Measurements from ENCODE around the gene FCER2. TPM values are rescaled to one million over a fixed set of nuclear protein-coding genes. Genes with fewer than 3 reads are reported as not detected.
A peak's percentile ranks its signal among the peaks of the same experiment; 100 is the strongest.

FCER2 gene
- total and polyA plus RNA-seq, 2 of the 13 experiments (the other 11 are each of a cell fraction or from before 2014, with no cell fraction given), result not detected

- TF ChIP-seq, protein P1, sequence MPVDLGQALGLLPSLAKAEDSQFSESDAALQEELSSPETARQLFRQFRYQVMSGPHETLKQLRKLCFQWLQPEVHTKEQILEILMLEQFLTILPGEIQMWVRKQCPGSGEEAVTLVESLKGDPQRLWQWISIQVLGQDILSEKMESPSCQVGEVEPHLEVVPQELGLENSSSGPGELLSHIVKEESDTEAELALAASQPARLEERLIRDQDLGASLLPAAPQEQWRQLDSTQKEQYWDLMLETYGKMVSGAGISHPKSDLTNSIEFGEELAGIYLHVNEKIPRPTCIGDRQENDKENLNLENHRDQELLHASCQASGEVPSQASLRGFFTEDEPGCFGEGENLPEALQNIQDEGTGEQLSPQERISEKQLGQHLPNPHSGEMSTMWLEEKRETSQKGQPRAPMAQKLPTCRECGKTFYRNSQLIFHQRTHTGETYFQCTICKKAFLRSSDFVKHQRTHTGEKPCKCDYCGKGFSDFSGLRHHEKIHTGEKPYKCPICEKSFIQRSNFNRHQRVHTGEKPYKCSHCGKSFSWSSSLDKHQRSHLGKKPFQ (CRISPR knock-in tag; IDR thresholded peaks at IDR 0.05; ENCODE audit: insufficient replicate concordance), result no peak
- TF ChIP-seq SKI (IDR thresholded peaks at IDR 0.05; ENCODE audit: partially characterized antibody) (peak; percentile 65), ZNF205 (CRISPR knock-in tag; IDR thresholded peaks at IDR 0.05) (no peak), HDAC2 (CRISPR knock-in tag; IDR thresholded peaks at IDR 0.05) (no peak; the same call in 1 of the 2 replicates), ZNF737 (CRISPR knock-in tag; IDR thresholded peaks at IDR 0.05; ENCODE audit: borderline replicate concordance) (no peak), RAD51 (IDR thresholded peaks at IDR 0.05; ENCODE audit: borderline replicate concordance) (no peak), ASH2L (IDR thresholded peaks at IDR 0.05; ENCODE audit: insufficient read length, low read depth, low read length) (peak; percentile 26), ZBTB26 (CRISPR knock-in tag; IDR thresholded peaks at IDR 0.05; ENCODE audit: borderline replicate concordance) (0 out of 2 replicates have a peak, but pooled peaks have one; percentile 6), ZNF770 (CRISPR knock-in tag; IDR thresholded peaks at IDR 0.05) (no peak), ZBTB20 (CRISPR knock-in tag; IDR thresholded peaks at IDR 0.05; ENCODE audit: borderline replicate concordance, low read depth) (no peak), ZNF253 (CRISPR knock-in tag; IDR thresholded peaks at IDR 0.05; ENCODE audit: borderline replicate concordance) (no peak), RELA (CRISPR knock-in tag; IDR thresholded peaks at IDR 0.05) (0 out of 2 replicates have a peak, but pooled peaks have one; percentile 35), ZNF451 (CRISPR knock-in tag; IDR thresholded peaks at IDR 0.05) (peak; percentile 35; the same call in 1 of the 2 replicates), MBNL3 (CRISPR knock-in tag; conservative IDR thresholded peaks at IDR 0.05) (no peak), ZBTB14 (CRISPR knock-in tag; IDR thresholded peaks at IDR 0.05) (0 out of 2 replicates have a peak, but pooled peaks have one; percentile 51), CC2D1A (CRISPR knock-in tag; IDR thresholded peaks at IDR 0.05) (no peak), SOX5 (CRISPR knock-in tag; IDR thresholded peaks at IDR 0.05; ENCODE audit: borderline replicate concordance) (no peak; the same call in 1 of the 2 replicates), ZNF225 (CRISPR knock-in tag; IDR thresholded peaks at IDR 0.05) (no peak; the same call in 1 of the 2 replicates), IKZF4 (CRISPR knock-in tag; IDR thresholded peaks at IDR 0.05; ENCODE audit: borderline replicate concordance, low read depth, not compliant biosample characterization) (peak; percentile 59), ZNF567 (CRISPR knock-in tag; IDR thresholded peaks at IDR 0.05; ENCODE audit: borderline replicate concordance) (no peak; the same call in 1 of the 2 replicates)
- TF ChIP-seq, protein P2, sequence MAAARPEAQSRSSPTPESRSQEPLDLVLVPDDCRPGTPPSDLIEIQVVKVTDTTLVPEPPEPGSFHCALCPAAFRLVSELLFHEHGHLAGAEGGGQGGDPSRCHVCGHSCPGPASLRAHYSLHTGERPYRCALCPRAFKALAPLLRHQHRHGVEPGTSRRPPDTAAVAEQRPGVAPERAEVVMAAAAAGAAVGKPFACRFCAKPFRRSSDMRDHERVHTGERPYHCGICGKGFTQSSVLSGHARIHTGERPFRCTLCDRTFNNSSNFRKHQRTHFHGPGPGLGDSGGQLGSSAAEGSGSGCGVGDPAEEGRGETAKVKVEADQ (CRISPR knock-in tag; IDR thresholded peaks at IDR 0.05; ENCODE audit: borderline replicate concordance), result 0 out of 2 replicates have a peak, but pooled peaks have one; percentile 43
These were observed 21.2 kb downstream of the FCER2 start, which contains the start of gene TRAPPC5 (continued) for GRCh38 chr19:7680606-7681339.
